ENCODE results near the gene YEATS4. TPM values are rescaled to one million over a fixed set of nuclear protein-coding genes. Genes with fewer than 3 reads are reported as not detected.

The YEATS4 gene
- total RNA-seq, 1 experiment from 2014 or later = 37.1 TPM

DNA sequence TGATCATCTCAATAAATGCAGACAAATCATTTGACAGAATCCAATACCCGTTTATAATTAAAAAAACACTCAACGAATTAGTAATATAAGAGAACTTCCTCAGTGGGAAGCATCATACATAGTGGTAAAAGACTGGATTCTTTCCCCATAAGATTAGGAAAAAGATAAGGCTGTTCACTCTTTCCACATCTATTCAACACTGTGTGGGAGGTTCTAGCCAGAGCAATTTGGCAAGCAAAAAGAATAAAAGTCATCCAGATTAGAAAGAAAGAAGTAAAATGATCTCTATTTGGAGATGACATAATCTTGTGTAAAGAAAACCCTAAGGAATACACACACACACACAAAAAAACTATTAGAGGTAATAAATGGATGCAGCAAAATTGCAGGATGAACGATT is 38.4 kb downstream of the YEATS4 start:
- Mint-ChIP-seq H3K9me3 (peaks cover 16% of the 10 kb centered on the region), H3K4me3 (no peak overlapping the region), H3K4me1 (no peaks in the 10 kb centered on the region), H3K27ac (no peak overlapping the region), H3K36me3 (peaks cover 18% of the 10 kb centered on the region), H3K27me3 (ENCODE audit: low read depth) (no peaks in the 10 kb centered on the region)
- ChIA-PET POLR2A (no interaction called here), CTCF (no interaction called here)
- no peak for DNase-seq (ENCODE audit: low spot score)
- ATAC-seq = no peak
- TF ChIP-seq, protein P1, sequence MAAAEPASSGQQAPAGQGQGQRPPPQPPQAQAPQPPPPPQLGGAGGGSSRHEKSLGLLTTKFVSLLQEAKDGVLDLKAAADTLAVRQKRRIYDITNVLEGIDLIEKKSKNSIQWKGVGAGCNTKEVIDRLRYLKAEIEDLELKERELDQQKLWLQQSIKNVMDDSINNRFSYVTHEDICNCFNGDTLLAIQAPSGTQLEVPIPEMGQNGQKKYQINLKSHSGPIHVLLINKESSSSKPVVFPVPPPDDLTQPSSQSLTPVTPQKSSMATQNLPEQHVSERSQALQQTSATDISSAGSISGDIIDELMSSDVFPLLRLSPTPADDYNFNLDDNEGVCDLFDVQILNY (CRISPR knock-in tag; IDR thresholded peaks at IDR 0.05) = no peak
- no peak for TF ChIP-seq ZNF396 (CRISPR knock-in tag; IDR thresholded peaks at IDR 0.05; ENCODE audit: borderline replicate concordance)
- no peak for TF ChIP-seq ELF4 (CRISPR knock-in tag; IDR thresholded peaks at IDR 0.05; ENCODE audit: low read depth)
- TF ChIP-seq E2F4 (CRISPR knock-in tag; IDR thresholded peaks at IDR 0.05; ENCODE audit: borderline replicate concordance, low read depth) = no peak
- TF ChIP-seq NFE2L1 (CRISPR knock-in tag; IDR thresholded peaks at IDR 0.05) = no peak
- TF ChIP-seq TCF7 (CRISPR knock-in tag; IDR thresholded peaks at IDR 0.05; ENCODE audit: low read depth) = no peak
- TF ChIP-seq, protein P2, sequence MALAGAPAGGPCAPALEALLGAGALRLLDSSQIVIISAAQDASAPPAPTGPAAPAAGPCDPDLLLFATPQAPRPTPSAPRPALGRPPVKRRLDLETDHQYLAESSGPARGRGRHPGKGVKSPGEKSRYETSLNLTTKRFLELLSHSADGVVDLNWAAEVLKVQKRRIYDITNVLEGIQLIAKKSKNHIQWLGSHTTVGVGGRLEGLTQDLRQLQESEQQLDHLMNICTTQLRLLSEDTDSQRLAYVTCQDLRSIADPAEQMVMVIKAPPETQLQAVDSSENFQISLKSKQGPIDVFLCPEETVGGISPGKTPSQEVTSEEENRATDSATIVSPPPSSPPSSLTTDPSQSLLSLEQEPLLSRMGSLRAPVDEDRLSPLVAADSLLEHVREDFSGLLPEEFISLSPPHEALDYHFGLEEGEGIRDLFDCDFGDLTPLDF (CRISPR knock-in tag; IDR thresholded peaks at IDR 0.05) = no peak
- no peak for TF ChIP-seq KAT7 (CRISPR knock-in tag; IDR thresholded peaks at IDR 0.05; ENCODE audit: borderline replicate concordance)
- no peak for TF ChIP-seq FOXP4 (CRISPR knock-in tag; IDR thresholded peaks at IDR 0.05)
- TF ChIP-seq ATF1 (CRISPR knock-in tag; IDR thresholded peaks at IDR 0.05) = no peak
- TF ChIP-seq, protein P3, sequence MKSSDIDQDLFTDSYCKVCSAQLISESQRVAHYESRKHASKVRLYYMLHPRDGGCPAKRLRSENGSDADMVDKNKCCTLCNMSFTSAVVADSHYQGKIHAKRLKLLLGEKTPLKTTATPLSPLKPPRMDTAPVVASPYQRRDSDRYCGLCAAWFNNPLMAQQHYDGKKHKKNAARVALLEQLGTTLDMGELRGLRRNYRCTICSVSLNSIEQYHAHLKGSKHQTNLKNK (CRISPR knock-in tag; IDR thresholded peaks at IDR 0.05) = no peak
- TF ChIP-seq, protein P4, sequence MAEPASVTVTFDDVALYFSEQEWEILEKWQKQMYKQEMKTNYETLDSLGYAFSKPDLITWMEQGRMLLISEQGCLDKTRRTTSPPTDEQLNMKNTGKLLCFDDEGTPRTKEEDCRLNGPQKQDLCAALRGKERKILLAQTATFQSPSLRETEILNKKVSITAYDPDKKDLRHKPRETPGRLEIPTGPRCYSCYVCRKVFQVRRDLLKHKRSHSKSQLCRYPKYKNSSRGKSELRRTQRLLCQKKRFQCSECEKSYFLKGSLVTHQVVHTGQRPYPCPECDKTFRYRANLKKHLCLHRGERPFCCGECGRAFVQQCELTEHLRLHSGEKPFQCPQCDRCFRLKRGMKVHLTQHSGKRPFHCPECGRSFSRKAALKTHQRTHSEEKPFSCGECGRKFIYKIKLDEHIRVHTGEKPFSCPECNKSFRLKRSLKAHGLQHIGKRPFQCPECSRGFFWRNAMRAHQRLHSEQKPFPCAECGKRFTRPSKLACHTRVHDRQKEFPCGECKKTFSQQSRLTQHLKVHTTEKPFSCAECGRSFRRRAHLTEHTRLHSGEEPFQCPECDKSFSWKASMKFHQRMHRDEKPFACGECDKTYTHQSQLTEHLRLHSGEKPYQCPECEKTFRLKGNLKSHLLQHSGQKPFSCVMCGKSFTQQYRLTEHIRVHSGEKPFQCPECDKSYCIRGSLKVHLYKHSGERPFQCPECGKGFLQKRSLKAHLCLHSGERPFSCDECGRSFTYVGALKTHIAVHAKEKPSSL (CRISPR knock-in tag; conservative IDR thresholded peaks at IDR 0.05) = no peak
- TF ChIP-seq, protein P5, sequence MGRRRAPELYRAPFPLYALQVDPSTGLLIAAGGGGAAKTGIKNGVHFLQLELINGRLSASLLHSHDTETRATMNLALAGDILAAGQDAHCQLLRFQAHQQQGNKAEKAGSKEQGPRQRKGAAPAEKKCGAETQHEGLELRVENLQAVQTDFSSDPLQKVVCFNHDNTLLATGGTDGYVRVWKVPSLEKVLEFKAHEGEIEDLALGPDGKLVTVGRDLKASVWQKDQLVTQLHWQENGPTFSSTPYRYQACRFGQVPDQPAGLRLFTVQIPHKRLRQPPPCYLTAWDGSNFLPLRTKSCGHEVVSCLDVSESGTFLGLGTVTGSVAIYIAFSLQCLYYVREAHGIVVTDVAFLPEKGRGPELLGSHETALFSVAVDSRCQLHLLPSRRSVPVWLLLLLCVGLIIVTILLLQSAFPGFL (CRISPR knock-in tag; IDR thresholded peaks at IDR 0.05; ENCODE audit: borderline replicate concordance) = no peak
- no peak for TF ChIP-seq ZNF121 (CRISPR knock-in tag; IDR thresholded peaks at IDR 0.05)
- no peak for TF ChIP-seq ZBTB43 (CRISPR knock-in tag; IDR thresholded peaks at IDR 0.05)
- no peak for TF ChIP-seq FOXJ3 (CRISPR knock-in tag; IDR thresholded peaks at IDR 0.05; ENCODE audit: borderline replicate concordance)
- TF ChIP-seq PRRX2 (CRISPR knock-in tag; IDR thresholded peaks at IDR 0.05) = no peak
- TF ChIP-seq, protein P6, sequence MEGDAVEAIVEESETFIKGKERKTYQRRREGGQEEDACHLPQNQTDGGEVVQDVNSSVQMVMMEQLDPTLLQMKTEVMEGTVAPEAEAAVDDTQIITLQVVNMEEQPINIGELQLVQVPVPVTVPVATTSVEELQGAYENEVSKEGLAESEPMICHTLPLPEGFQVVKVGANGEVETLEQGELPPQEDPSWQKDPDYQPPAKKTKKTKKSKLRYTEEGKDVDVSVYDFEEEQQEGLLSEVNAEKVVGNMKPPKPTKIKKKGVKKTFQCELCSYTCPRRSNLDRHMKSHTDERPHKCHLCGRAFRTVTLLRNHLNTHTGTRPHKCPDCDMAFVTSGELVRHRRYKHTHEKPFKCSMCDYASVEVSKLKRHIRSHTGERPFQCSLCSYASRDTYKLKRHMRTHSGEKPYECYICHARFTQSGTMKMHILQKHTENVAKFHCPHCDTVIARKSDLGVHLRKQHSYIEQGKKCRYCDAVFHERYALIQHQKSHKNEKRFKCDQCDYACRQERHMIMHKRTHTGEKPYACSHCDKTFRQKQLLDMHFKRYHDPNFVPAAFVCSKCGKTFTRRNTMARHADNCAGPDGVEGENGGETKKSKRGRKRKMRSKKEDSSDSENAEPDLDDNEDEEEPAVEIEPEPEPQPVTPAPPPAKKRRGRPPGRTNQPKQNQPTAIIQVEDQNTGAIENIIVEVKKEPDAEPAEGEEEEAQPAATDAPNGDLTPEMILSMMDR (IDR thresholded peaks at IDR 0.05) = no peak
- no peak for TF ChIP-seq MXD4 (CRISPR knock-in tag; IDR thresholded peaks at IDR 0.05; ENCODE audit: borderline replicate concordance)
